GM19023 (cell line): Measurements from ENCODE around the gene TRIML1.

Experiments
- ATAC-seq: cut with Tn5 transposase; IDR thresholded peaks from one replicate; pipeline ENCODE4 v1.9.1; 2021; ENCODE audit warnings: mild to moderate bottlenecking, moderate library complexity; ENCODE audit not compliant: unreplicated experiment

The TRIML1 gene, protein sequence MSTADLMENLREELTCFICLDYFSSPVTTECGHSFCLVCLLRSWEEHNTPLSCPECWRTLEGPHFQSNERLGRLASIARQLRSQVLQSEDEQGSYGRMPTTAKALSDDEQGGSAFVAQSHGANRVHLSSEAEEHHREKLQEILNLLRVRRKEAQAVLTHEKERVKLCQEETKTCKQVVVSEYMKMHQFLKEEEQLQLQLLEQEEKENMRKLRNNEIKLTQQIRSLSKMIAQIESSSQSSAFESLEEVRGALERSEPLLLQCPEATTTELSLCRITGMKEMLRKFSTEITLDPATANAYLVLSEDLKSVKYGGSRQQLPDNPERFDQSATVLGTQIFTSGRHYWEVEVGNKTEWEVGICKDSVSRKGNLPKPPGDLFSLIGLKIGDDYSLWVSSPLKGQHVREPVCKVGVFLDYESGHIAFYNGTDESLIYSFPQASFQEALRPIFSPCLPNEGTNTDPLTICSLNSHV

GRCh38 chr4:188139141-188139540 lies at the start of gene TRIML1:
Gene TRIML1, plus strand, starts transcription at chr4:188139441. Its CDS starts 118 bp downstream, at chr4:188139559.
- ATAC-seq, result no peak

GRCh38 chr4:188092824-188093223 lies 46.4 kb upstream of the TRIML1 start:
- ATAC-seq, result no peak

DNA sequence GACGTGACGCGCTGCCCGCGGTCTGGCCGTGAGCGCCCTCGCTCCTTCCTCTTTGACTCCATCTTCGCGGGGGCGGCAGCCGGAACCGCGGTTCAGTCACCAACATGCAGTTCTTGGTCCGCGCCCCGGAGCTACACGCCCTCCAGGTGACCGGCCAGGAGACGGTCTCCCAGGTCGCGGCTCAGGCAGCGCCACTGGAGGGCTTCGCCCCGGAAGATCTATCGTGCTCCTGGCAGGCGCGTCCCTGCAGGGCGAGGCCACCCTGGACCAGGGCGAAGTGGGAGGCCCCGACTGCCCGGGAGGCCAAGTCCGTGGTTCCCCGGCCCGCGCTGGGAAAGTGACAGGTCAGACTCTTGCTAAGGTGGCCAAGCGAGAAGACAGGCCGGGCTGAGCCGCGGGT lies 32.8 kb upstream of the TRIML1 start:
- ATAC-seq, result no peak

GRCh38 chr4:188107931-188108843 lies 31.1 kb upstream of the TRIML1 start:
- ATAC-seq, result no peak

DNA sequence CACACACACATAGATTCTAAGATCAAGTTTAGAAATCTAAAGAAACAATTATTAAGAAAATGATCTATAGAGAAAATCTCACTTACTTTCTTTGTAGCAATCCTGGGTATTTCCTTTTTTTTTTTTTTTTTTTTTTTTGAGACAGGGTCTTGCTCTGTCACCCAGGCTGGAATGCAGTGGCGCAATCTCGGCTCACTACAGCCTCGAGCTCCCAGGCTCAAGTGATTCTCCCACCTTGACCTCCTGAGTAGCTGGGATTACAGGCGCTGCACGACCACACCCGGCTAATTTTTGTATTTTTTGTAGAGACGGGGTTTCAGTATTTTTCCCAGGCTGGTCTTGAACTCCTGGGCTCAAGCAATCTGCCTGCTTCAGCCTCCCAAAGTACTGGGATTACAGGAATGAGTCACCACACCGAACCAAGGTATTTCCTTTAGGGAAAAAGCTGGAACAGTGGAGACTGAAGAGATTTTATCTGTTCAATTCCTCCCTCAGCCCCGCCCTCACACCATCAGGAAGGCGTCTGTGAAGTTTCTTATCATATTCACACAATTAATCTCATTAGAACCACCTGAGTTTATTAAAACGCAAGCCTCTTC lies 30.0 kb upstream of the TRIML1 start, which contains the start of gene TRIML2:
Gene TRIML2, minus strand, starts transcription at position 447 of the 599 bp plus-strand sequence. CDS start 4,235 bp downstream, outside the sequence.
- no peak for ATAC-seq

GRCh38 chr4:188110036-188110435 lies 29.2 kb upstream of the TRIML1 start:
- ATAC-seq, result no peak

- ATAC-seq, result no peak
Measured at GRCh38 chr4:188110741-188111471, 28.3 kb upstream of the TRIML1 start.

DNA sequence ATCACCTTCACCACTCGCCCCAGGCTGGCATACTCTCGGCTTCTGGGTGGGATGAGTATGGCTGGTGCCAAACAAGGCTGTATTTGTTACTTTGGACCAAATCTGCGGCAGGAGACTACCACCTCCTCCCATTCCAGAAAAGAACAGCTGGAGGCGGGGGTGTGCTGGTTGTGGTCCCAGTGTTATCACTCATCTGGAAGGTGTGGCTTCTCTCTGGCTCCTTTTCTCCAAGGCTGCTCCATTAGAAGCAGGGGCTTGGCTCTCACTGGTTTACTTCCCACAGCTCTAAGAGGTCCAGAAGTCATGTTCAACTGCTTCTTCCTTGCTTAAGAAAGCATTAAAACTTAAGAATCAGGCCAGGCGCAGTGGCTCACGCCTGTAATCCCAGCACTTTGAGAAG lies 27.3 kb upstream of the TRIML1 start:
- no peak for ATAC-seq

- ATAC-seq, result no peak
Measured at GRCh38 chr4:188113156-188113555, 26.1 kb upstream of the TRIML1 start.

GRCh38 chr4:188117631-188118324 lies 21.5 kb upstream of the TRIML1 start:
- ATAC-seq, result no peak

GRCh38 chr4:188121530-188121929 lies 17.7 kb upstream of the TRIML1 start:
- ATAC-seq, result no peak

- no peak for ATAC-seq
Measured at GRCh38 chr4:188127214-188127874, 11.9 kb upstream of the TRIML1 start.

GRCh38 chr4:188130355-188130754 lies 8.9 kb upstream of the TRIML1 start:
- ATAC-seq, result no peak

GRCh38 chr4:188132232-188132631 lies 7.0 kb upstream of the TRIML1 start:
- no peak for ATAC-seq

- ATAC-seq, result no peak
Measured at GRCh38 chr4:188138227-188138626, 1.0 kb upstream of the TRIML1 start.

GRCh38 chr4:188139671-188140070 lies 430 bp downstream of the TRIML1 start:
- no peak for ATAC-seq

DNA sequence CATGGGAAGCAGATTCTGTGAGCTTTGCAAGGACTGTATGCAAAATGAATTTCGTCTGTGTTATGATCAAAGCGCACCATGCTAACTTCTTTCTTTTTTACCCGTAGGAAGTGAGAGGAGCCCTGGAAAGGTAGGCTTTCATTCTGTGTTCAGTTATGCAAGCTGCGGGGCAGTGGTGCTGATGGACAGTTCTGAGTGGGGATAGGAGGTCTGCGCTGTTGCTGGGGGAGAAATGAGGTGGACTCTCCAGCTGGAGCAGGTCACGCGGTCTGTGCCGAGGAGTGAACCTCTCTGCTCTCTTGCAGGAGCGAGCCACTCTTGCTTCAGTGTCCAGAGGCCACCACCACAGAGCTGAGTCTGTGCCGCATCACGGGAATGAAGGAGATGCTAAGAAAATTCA lies 4.5 kb downstream of the TRIML1 start:
- no peak for ATAC-seq

- no peak for ATAC-seq
Measured at GRCh38 chr4:188145601-188146000, 6.4 kb downstream of the TRIML1 start.

DNA sequence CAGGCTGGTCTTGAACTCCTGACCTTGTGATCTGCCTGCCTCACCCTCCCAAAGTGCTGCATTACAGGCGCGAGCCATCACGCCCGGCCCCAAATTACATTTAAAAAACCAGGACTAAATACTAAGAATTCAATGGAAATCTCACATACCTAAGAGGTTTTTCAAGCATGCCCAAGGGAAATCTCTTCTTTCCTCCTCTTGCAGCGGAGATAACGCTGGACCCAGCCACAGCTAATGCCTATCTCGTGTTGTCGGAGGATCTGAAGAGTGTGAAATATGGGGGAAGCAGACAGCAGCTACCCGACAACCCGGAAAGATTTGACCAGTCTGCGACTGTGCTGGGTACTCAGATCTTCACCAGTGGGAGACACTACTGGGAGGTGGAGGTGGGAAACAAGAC lies 7.4 kb downstream of the TRIML1 start:
- ATAC-seq, result no peak
